NCI-H2196 treated with DMSO at 0.1 percent for 48 hours (cell line): ENCODE results near the gene RHBG.
A peak's percentile ranks its signal among the peaks of the same experiment; 100 is the strongest.

Experiments used
- DNase-seq: peaks from one replicate; lab custom pipeline; 2025; ENCODE audit not compliant: unreplicated experiment; lab: John Stamatoyannopoulos, UW

The RHBG gene

GRCh38 chr1:156402331-156403020, 33.5 kb downstream of the RHBG start:
- DNase-seq, result no peak

GRCh38 chr1:156405670-156406069, 36.7 kb downstream of the RHBG start:
- DNase-seq, result no peak

- no peak for DNase-seq
Measured at GRCh38 chr1:156406251-156406650, 37.2 kb downstream of the RHBG start.

GRCh38 chr1:156407344-156407743, 38.3 kb downstream of the RHBG start:
- DNase-seq, result no peak

- DNase-seq, result no peak
Measured at GRCh38 chr1:156407760-156408159, 38.7 kb downstream of the RHBG start.

GRCh38 chr1:156409439-156409838, 40.4 kb downstream of the RHBG start:
- DNase-seq, result no peak

- no peak for DNase-seq
Measured at GRCh38 chr1:156410238-156410637, 41.2 kb downstream of the RHBG start.

GRCh38 chr1:156410740-156411139, 41.7 kb downstream of the RHBG start:
- DNase-seq, result no peak

- DNase-seq, result no peak
Measured at GRCh38 chr1:156412653-156413321, 43.8 kb downstream of the RHBG start.

GRCh38 chr1:156413391-156414246, 44.6 kb downstream of the RHBG start:
- DNase-seq, result no peak

- DNase-seq, result no peak
Measured at GRCh38 chr1:156414461-156415064, 45.6 kb downstream of the RHBG start.

GRCh38 chr1:156416993-156417392, 48.0 kb downstream of the RHBG start:
- no peak for DNase-seq

GRCh38 chr1:156417401-156418020, 48.5 kb downstream of the RHBG start:
- no peak for DNase-seq

GRCh38 chr1:156418416-156419070, 49.5 kb downstream of the RHBG start:
- no peak for DNase-seq

GRCh38 chr1:156419854-156420204, 50.8 kb downstream of the RHBG start:
- no peak for DNase-seq

- DNase-seq, result no peak
Measured at GRCh38 chr1:156420205-156421061, 51.4 kb downstream of the RHBG start.

- peak; percentile 37 for DNase-seq
Measured at GRCh38 chr1:156421062-156421938, 52.3 kb downstream of the RHBG start.

GRCh38 chr1:156421939-156422601, 53.1 kb downstream of the RHBG start:
- DNase-seq, result no peak
